GM23338 (cell line): Measurements from ENCODE around the gene CACNA2D4. TPM values are rescaled to one million over a fixed set of nuclear protein-coding genes. Genes with fewer than 3 reads are reported as not detected.

ENCODE experiments used
- ATAC-seq: fragments of 200-7000 bp; cut with Tn5 transposase; 3 replicates; pipeline ENCODE4 v1.9.1; 2020
- DNase-seq: peaks from one replicate; pipeline ENCODE4 v3.0.0-alpha.2; 2015; ENCODE audit warnings: low spot score
- H2AFZ ChIP-seq: fragments of 200-600 bp; sonication (generic); 2 replicates; pipeline ENCODE4 v1.8.0; 2016; ENCODE audit warnings: antibody characterized with exemption, mild to moderate bottlenecking, moderate library complexity
- H3F3A ChIP-seq: fragments of 200-600 bp; sonication (generic); replicated peaks from 2 replicates; pipeline ENCODE4 v1.8.0; 2017; ENCODE audit warnings: antibody characterized with exemption, mixed run types, low read depth
- H3K27ac ChIP-seq: fragments of 200-600 bp; sonication (generic); 2 replicates; pipeline ENCODE4 v1.6.1; 2016; ENCODE audit warnings: low read depth
- H3K27me3 ChIP-seq: fragments of 200-600 bp; sonication (generic); 2 replicates; pipeline ENCODE4 v1.8.0; 2016; ENCODE audit warnings: mild to moderate bottlenecking, mixed run types, moderate library complexity; ENCODE audit not compliant: insufficient read depth
- H3K36me3 ChIP-seq: fragments of 200-600 bp; sonication (generic); 2 replicates; pipeline ENCODE4 v1.8.0; 2016; ENCODE audit warnings: mild to moderate bottlenecking; ENCODE audit not compliant: insufficient read depth
- H3K4me1 ChIP-seq: fragments of 200-600 bp; sonication (generic); 2 replicates; pipeline ENCODE4 v1.8.0; 2016; ENCODE audit warnings: mild to moderate bottlenecking, moderate library complexity; ENCODE audit not compliant: insufficient read depth
- H3K4me2 ChIP-seq: fragments of 200-600 bp; sonication (generic); 2 replicates; pipeline ENCODE4 v1.7.1; 2017; ENCODE audit warnings: mixed run types
- H3K4me3 ChIP-seq: fragments of 200-600 bp; sonication (generic); 2 replicates; pipeline ENCODE4 v1.6.1; 2016; ENCODE audit warnings: mixed run types
- H3K79me2 ChIP-seq: fragments of 200-600 bp; sonication (generic); replicated peaks from 2 replicates; pipeline ENCODE4 v1.8.0; 2017; ENCODE audit warnings: mild to moderate bottlenecking; ENCODE audit not compliant: insufficient read depth
- H3K9me2 ChIP-seq: fragments of 200-600 bp; sonication (generic); 2 replicates; pipeline ENCODE4 v1.8.0; 2017; ENCODE audit not compliant: insufficient read depth
- H4K20me1 ChIP-seq: fragments of 200-600 bp; sonication (generic); replicated peaks from 2 replicates; pipeline ENCODE4 v1.8.0; 2017; ENCODE audit warnings: mild to moderate bottlenecking; ENCODE audit not compliant: insufficient read depth
- H3K27ac Mint-ChIP-seq: 2 replicates; pipeline ENCODE4 v1.8.0; 2020; ENCODE audit warnings: inconsistent platforms, mild to moderate bottlenecking, moderate library complexity, mixed read lengths
- H3K27me3 Mint-ChIP-seq: 3 replicates; pipeline ENCODE4 v1.8.0; 2022; ENCODE audit warnings: low read depth, mild to moderate bottlenecking, moderate library complexity, mixed read lengths, inconsistent platforms; ENCODE audit not compliant: insufficient read depth, poor library complexity
- H3K36me3 Mint-ChIP-seq: 3 replicates; pipeline ENCODE4 v1.8.0; 2021; ENCODE audit warnings: low read depth, mild to moderate bottlenecking, inconsistent platforms, moderate library complexity, mixed read lengths
- H3K4me1 Mint-ChIP-seq: 3 replicates; pipeline ENCODE4 v1.8.0; 2020; ENCODE audit warnings: mild to moderate bottlenecking, inconsistent platforms, mixed read lengths
- H3K4me3 Mint-ChIP-seq: 3 replicates; pipeline ENCODE4 v1.8.0; 2021; ENCODE audit warnings: moderate library complexity, mild to moderate bottlenecking, inconsistent platforms, mixed read lengths
- H3K9me3 Mint-ChIP-seq: 3 replicates; pipeline ENCODE4 v1.8.0; 2020; ENCODE audit warnings: moderate library complexity, mild to moderate bottlenecking, inconsistent platforms, mixed read lengths
- CREB1 ChIP-seq: fragments of 250-450 bp; sonication (Bioruptor Pico); IDR thresholded peaks from 2 replicates; pipeline ENCODE4 v1.5.0; 2020; ENCODE audit warnings: low read depth, mild to moderate bottlenecking, moderate library complexity
- ETS1 ChIP-seq: IDR thresholded peaks from 2 replicates; pipeline ENCODE4 v1.6.1; 2016; ENCODE audit warnings: antibody characterized with exemption
- EZH2 ChIP-seq: fragments of 200-600 bp; sonication (generic); IDR thresholded peaks from one replicate; pipeline ENCODE4 v1.8.0; 2017; ENCODE audit warnings: antibody characterized with exemption, mild to moderate bottlenecking, low read depth; ENCODE audit not compliant: unreplicated experiment
- EZH2phosphoT487 ChIP-seq: fragments of 200-600 bp; sonication (generic); IDR thresholded peaks from one replicate; pipeline ENCODE4 v1.8.1; 2018; ENCODE audit warnings: antibody characterized with exemption; ENCODE audit not compliant: unreplicated experiment
- JUNB ChIP-seq: IDR thresholded peaks from one replicate; pipeline ENCODE4 v1.6.1; 2016; ENCODE audit warnings: antibody characterized with exemption; ENCODE audit not compliant: unreplicated experiment
- ZNF331 ChIP-seq: fragments of 250-450 bp; sonication (Bioruptor Pico); IDR thresholded peaks from 2 replicates; pipeline ENCODE4 v1.5.0; 2020; ENCODE audit warnings: low read depth, mild to moderate bottlenecking, moderate library complexity
- ZNF462 ChIP-seq: fragments of 250-450 bp; sonication (Bioruptor Pico); IDR thresholded peaks from 2 replicates; pipeline ENCODE4 v1.5.0; 2020; ENCODE audit warnings: mild to moderate bottlenecking, moderate library complexity
- polyA plus RNA-seq: library from polyadenylated mRNA; unstranded; fragments of >200 nt; fragmentation: Nextera tagmentation; extraction: Ambion mirVana; gene quantifications from 2 replicates; pipeline ENCODE4 v1.2.1, GENCODE V29; 2016
- total RNA-seq: library from RNA; depleted of rRNA; stranded (reverse); fragments of >200 nt; shearing (Covaris generic); gene quantifications from 2 replicates; pipeline ENCODE4 v1.2.3, GENCODE V29; 2014

Gene CACNA2D4
- total and polyA plus RNA-seq, 2 experiments from 2014 or later, result 0.07 to 0.24 TPM

DNA sequence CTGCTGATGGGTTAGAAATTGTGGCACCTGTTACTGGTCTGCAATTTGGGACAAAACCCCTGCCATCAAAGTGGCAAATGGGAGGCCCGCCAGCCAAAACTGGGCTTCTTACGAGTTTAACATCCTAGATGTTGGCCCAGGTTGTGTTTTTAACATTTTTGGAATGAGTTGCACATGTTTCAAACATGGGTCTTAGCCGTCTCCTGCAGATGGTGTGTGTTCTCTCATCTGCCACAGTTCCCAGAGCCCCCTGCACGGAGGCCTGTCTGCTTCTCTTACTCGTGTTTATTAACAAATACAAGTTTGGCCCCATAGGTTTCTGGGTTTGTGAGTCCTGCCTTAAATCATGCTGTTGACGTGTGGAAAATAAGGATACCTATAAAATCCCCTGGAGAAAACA lies 46.5 kb downstream of the CACNA2D4 start:
- H3K9me2 ChIP-seq, result no peaks in the 10 kb centered on the region
- H3K4me3 ChIP-seq, result no peak overlapping the region
- Mint-ChIP-seq H3K27ac (no peak overlapping the region), H3K4me3 (no peak overlapping the region), H3K9me3 (no peaks in the 10 kb centered on the region), H3K36me3 (no peaks in the 10 kb centered on the region), H3K4me1 (peaks cover 5% of the 10 kb centered on the region; the same call in 2 of the 3 replicates), H3K27me3 (peaks cover 6% of the 10 kb centered on the region)
- ATAC-seq (no peak), DNase-seq (no peak)
- no peak overlapping the region for H3K27ac ChIP-seq
- no peaks in the 10 kb centered on the region for H3K27me3 ChIP-seq
- H4K20me1 ChIP-seq, result no peaks in the 10 kb centered on the region
- no peak overlapping the region for H2AFZ ChIP-seq
- no peak overlapping the region for H3K4me2 ChIP-seq
- H3F3A ChIP-seq, result peaks cover 7% of the 10 kb centered on the region; the same call in 1 of the 2 replicates
- no peaks in the 10 kb centered on the region for H3K79me2 ChIP-seq
- no peaks in the 10 kb centered on the region for H3K36me3 ChIP-seq
- TF ChIP-seq ZNF462 (no peak), CREB1 (CRISPR knock-in tag) (no peak), EZH2 (no peak), EZH2phosphoT487 (no peak), ZNF331 (CRISPR knock-in tag) (no peak), ETS1 (no peak), JUNB (no peak)
- H3K4me1 ChIP-seq, result no peaks in the 10 kb centered on the region
